ENCODE measurements around the gene A3GALT2.

DNA sequence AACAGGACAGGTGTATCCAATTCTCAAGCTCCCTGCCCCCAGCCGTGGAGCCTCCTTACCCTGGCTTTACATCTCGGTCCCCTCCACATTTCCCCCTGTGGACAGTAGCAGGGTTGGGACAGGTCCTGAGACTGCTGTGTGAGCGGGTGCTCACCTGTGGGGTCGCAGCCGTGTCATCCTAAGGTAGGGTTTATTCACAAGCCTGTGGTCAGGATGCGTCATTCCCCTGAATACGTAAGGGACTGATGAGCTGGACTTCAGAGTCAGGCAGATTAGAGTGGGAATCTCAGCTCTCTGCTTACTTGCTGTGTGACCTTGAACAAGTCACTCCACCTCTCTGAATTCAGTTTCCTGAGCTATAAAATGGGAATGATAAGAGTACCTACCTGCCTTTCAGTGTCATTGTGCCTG, 46.9 kb downstream of the A3GALT2 start:
- TF ChIP-seq POLR2AphosphoS5 (IDR thresholded peaks at IDR 0.05; ENCODE audit: low read depth, low read length) (no peak), SIN3A (IDR thresholded peaks at IDR 0.05; ENCODE audit: borderline replicate concordance, insufficient read depth, low read depth, low read length) (no peak), TCF7L2 (IDR thresholded peaks at IDR 0.05; ENCODE audit: low read depth, low read length) (no peak)
- TF ChIP-seq, protein P1, sequence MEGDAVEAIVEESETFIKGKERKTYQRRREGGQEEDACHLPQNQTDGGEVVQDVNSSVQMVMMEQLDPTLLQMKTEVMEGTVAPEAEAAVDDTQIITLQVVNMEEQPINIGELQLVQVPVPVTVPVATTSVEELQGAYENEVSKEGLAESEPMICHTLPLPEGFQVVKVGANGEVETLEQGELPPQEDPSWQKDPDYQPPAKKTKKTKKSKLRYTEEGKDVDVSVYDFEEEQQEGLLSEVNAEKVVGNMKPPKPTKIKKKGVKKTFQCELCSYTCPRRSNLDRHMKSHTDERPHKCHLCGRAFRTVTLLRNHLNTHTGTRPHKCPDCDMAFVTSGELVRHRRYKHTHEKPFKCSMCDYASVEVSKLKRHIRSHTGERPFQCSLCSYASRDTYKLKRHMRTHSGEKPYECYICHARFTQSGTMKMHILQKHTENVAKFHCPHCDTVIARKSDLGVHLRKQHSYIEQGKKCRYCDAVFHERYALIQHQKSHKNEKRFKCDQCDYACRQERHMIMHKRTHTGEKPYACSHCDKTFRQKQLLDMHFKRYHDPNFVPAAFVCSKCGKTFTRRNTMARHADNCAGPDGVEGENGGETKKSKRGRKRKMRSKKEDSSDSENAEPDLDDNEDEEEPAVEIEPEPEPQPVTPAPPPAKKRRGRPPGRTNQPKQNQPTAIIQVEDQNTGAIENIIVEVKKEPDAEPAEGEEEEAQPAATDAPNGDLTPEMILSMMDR (IDR thresholded peaks at IDR 0.05): no peak
- TF ChIP-seq, protein P2, sequence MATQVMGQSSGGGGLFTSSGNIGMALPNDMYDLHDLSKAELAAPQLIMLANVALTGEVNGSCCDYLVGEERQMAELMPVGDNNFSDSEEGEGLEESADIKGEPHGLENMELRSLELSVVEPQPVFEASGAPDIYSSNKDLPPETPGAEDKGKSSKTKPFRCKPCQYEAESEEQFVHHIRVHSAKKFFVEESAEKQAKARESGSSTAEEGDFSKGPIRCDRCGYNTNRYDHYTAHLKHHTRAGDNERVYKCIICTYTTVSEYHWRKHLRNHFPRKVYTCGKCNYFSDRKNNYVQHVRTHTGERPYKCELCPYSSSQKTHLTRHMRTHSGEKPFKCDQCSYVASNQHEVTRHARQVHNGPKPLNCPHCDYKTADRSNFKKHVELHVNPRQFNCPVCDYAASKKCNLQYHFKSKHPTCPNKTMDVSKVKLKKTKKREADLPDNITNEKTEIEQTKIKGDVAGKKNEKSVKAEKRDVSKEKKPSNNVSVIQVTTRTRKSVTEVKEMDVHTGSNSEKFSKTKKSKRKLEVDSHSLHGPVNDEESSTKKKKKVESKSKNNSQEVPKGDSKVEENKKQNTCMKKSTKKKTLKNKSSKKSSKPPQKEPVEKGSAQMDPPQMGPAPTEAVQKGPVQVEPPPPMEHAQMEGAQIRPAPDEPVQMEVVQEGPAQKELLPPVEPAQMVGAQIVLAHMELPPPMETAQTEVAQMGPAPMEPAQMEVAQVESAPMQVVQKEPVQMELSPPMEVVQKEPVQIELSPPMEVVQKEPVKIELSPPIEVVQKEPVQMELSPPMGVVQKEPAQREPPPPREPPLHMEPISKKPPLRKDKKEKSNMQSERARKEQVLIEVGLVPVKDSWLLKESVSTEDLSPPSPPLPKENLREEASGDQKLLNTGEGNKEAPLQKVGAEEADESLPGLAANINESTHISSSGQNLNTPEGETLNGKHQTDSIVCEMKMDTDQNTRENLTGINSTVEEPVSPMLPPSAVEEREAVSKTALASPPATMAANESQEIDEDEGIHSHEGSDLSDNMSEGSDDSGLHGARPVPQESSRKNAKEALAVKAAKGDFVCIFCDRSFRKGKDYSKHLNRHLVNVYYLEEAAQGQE (IDR thresholded peaks at IDR 0.05; ENCODE audit: insufficient read depth in 1 of 2, low read depth in 2 of 2, low read length in 1 of 2): no peak
